ENCODE results near the gene CACFD1. TPM values are rescaled to one million over a fixed set of nuclear protein-coding genes. Genes with fewer than 3 reads are reported as not detected.

The CACFD1 gene
- total RNA-seq, 1 experiment from 2014 or later: 22.5 TPM

DNA sequence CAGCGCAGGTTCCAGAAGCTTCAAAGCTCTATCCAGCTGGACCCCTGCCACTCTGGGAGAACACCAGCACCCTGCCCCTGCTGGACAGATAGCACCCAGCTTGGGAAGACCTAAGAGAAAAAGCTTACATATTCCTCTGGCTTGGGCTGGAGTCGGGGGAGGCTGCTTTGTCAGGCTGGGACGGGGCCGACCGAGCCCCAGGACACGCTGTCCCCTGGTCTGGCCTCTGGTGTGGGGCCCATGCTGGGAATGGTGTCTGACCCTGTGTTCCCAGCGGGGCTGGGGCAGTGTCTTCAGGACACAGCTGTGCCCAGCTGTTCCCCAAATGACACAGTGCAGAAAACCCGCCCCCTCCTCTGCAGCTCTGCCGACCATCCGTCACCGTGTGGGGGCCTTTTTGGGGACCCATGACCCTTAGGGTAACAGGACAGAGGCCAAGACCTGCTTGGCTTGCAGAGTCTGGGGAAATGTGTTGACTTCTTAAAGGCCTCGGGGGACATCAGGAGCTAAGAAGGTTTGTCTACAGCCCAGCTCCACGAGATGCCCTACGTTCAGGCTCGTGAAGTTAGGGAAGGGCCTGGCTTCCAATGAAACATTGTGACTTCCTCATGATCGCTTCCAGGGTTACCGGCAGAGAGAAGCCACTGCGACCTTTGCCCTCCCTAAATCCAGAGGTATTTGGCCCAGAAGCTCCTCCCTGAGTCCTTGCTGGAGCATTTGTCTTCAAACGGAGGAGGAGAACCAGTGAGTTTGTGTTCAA, 39.5 kb downstream of the CACFD1 start:
- ATAC-seq (no peak), DNase-seq (ENCODE audit: low spot score) (no peak)
- POLR2A ChIA-PET: no interaction called here
- CTCF ChIA-PET: interaction anchor here (0.6 to 1.0 kb wide), 2 partner anchors 10 to 13 kb away, joined by 3 to 4 read pairs; no protein-coding TSS in a partner anchor
- Mint-ChIP-seq H3K27me3 (ENCODE audit: low read depth) (peaks cover 7% of the 10 kb centered on the region), H3K4me3 (no peak overlapping the region), H3K27ac (no peak overlapping the region), H3K36me3 (peaks cover 9% of the 10 kb centered on the region; the same call in 1 of the 2 replicates), H3K9me3 (peaks cover 37% of the 10 kb centered on the region), H3K4me1 (no peaks in the 10 kb centered on the region)
- TF ChIP-seq, protein P1, sequence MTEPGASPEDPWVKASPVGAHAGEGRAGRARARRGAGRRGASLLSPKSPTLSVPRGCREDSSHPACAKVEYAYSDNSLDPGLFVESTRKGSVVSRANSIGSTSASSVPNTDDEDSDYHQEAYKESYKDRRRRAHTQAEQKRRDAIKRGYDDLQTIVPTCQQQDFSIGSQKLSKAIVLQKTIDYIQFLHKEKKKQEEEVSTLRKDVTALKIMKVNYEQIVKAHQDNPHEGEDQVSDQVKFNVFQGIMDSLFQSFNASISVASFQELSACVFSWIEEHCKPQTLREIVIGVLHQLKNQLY (CRISPR knock-in tag; IDR thresholded peaks at IDR 0.05): no peak
- TF ChIP-seq ZNF423 (CRISPR knock-in tag; IDR thresholded peaks at IDR 0.05) (no peak), ATF1 (CRISPR knock-in tag; IDR thresholded peaks at IDR 0.05) (no peak), EMX1 (CRISPR knock-in tag; IDR thresholded peaks at IDR 0.05) (no peak), FOXP1 (CRISPR knock-in tag; IDR thresholded peaks at IDR 0.05; ENCODE audit: borderline replicate concordance) (no peak), ESRRA (CRISPR knock-in tag; IDR thresholded peaks at IDR 0.05; ENCODE audit: borderline replicate concordance) (no peak), ZNF671 (CRISPR knock-in tag; IDR thresholded peaks at IDR 0.05) (no peak)
- TF ChIP-seq, protein P2, sequence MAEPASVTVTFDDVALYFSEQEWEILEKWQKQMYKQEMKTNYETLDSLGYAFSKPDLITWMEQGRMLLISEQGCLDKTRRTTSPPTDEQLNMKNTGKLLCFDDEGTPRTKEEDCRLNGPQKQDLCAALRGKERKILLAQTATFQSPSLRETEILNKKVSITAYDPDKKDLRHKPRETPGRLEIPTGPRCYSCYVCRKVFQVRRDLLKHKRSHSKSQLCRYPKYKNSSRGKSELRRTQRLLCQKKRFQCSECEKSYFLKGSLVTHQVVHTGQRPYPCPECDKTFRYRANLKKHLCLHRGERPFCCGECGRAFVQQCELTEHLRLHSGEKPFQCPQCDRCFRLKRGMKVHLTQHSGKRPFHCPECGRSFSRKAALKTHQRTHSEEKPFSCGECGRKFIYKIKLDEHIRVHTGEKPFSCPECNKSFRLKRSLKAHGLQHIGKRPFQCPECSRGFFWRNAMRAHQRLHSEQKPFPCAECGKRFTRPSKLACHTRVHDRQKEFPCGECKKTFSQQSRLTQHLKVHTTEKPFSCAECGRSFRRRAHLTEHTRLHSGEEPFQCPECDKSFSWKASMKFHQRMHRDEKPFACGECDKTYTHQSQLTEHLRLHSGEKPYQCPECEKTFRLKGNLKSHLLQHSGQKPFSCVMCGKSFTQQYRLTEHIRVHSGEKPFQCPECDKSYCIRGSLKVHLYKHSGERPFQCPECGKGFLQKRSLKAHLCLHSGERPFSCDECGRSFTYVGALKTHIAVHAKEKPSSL (CRISPR knock-in tag; conservative IDR thresholded peaks at IDR 0.05): no peak

DNA sequence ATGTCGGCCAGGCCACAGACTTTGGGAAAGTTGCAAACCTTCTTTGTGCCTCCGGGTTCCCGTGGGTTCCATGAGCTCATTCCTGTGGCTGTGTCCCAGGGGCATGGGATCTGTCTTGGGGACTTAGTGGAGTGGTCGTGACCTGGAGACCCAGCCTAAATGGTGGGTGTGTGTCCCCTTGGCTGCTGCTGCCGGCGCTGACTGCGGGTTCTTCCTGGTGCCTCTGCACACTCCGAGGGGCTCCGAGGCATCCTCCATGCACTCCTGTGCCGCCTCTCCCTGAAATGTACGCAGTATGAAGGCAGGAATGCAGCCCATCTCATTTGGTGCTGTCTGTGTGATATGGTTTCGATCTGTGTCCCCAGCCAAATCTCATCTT, 40.1 kb downstream of the CACFD1 start:
- POLR2A ChIA-PET: no interaction called here
- Mint-ChIP-seq H3K27ac (0 out of 2 replicates have a peak overlapping the region, but pooled peaks have one; percentile 25), H3K36me3 (peaks cover 9% of the 10 kb centered on the region; the same call in 1 of the 2 replicates), H3K4me1 (no peaks in the 10 kb centered on the region), H3K27me3 (ENCODE audit: low read depth) (peaks cover 7% of the 10 kb centered on the region), H3K9me3 (peaks cover 37% of the 10 kb centered on the region), H3K4me3 (no peak overlapping the region)
- ATAC-seq: no peak
- DNase-seq (ENCODE audit: low spot score): no peak
- CTCF ChIA-PET: no interaction called here
- TF ChIP-seq OVOL2 (CRISPR knock-in tag; IDR thresholded peaks at IDR 0.05; ENCODE audit: borderline replicate concordance) (no peak), NFYB (CRISPR knock-in tag; conservative IDR thresholded peaks at IDR 0.05; ENCODE audit: low read depth) (no peak), ZNF138 (CRISPR knock-in tag; conservative IDR thresholded peaks at IDR 0.05) (no peak), TCF7 (CRISPR knock-in tag; IDR thresholded peaks at IDR 0.05; ENCODE audit: low read depth) (no peak), PRRX2 (CRISPR knock-in tag; IDR thresholded peaks at IDR 0.05) (no peak), JAZF1 (CRISPR knock-in tag; IDR thresholded peaks at IDR 0.05) (no peak), RORB (CRISPR knock-in tag; IDR thresholded peaks at IDR 0.05) (no peak), ELF4 (CRISPR knock-in tag; IDR thresholded peaks at IDR 0.05; ENCODE audit: low read depth) (no peak)
- TF ChIP-seq, protein P3, sequence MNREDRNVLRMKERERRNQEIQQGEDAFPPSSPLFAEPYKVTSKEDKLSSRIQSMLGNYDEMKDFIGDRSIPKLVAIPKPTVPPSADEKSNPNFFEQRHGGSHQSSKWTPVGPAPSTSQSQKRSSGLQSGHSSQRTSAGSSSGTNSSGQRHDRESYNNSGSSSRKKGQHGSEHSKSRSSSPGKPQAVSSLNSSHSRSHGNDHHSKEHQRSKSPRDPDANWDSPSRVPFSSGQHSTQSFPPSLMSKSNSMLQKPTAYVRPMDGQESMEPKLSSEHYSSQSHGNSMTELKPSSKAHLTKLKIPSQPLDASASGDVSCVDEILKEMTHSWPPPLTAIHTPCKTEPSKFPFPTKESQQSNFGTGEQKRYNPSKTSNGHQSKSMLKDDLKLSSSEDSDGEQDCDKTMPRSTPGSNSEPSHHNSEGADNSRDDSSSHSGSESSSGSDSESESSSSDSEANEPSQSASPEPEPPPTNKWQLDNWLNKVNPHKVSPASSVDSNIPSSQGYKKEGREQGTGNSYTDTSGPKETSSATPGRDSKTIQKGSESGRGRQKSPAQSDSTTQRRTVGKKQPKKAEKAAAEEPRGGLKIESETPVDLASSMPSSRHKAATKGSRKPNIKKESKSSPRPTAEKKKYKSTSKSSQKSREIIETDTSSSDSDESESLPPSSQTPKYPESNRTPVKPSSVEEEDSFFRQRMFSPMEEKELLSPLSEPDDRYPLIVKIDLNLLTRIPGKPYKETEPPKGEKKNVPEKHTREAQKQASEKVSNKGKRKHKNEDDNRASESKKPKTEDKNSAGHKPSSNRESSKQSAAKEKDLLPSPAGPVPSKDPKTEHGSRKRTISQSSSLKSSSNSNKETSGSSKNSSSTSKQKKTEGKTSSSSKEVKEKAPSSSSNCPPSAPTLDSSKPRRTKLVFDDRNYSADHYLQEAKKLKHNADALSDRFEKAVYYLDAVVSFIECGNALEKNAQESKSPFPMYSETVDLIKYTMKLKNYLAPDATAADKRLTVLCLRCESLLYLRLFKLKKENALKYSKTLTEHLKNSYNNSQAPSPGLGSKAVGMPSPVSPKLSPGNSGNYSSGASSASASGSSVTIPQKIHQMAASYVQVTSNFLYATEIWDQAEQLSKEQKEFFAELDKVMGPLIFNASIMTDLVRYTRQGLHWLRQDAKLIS (CRISPR knock-in tag; IDR thresholded peaks at IDR 0.05; ENCODE audit: borderline replicate concordance): no peak
- TF ChIP-seq, protein P4, sequence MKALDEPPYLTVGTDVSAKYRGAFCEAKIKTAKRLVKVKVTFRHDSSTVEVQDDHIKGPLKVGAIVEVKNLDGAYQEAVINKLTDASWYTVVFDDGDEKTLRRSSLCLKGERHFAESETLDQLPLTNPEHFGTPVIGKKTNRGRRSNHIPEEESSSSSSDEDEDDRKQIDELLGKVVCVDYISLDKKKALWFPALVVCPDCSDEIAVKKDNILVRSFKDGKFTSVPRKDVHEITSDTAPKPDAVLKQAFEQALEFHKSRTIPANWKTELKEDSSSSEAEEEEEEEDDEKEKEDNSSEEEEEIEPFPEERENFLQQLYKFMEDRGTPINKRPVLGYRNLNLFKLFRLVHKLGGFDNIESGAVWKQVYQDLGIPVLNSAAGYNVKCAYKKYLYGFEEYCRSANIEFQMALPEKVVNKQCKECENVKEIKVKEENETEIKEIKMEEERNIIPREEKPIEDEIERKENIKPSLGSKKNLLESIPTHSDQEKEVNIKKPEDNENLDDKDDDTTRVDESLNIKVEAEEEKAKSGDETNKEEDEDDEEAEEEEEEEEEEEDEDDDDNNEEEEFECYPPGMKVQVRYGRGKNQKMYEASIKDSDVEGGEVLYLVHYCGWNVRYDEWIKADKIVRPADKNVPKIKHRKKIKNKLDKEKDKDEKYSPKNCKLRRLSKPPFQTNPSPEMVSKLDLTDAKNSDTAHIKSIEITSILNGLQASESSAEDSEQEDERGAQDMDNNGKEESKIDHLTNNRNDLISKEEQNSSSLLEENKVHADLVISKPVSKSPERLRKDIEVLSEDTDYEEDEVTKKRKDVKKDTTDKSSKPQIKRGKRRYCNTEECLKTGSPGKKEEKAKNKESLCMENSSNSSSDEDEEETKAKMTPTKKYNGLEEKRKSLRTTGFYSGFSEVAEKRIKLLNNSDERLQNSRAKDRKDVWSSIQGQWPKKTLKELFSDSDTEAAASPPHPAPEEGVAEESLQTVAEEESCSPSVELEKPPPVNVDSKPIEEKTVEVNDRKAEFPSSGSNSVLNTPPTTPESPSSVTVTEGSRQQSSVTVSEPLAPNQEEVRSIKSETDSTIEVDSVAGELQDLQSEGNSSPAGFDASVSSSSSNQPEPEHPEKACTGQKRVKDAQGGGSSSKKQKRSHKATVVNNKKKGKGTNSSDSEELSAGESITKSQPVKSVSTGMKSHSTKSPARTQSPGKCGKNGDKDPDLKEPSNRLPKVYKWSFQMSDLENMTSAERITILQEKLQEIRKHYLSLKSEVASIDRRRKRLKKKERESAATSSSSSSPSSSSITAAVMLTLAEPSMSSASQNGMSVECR (CRISPR knock-in tag; IDR thresholded peaks at IDR 0.05; ENCODE audit: borderline replicate concordance): no peak
- TF ChIP-seq, protein P5, sequence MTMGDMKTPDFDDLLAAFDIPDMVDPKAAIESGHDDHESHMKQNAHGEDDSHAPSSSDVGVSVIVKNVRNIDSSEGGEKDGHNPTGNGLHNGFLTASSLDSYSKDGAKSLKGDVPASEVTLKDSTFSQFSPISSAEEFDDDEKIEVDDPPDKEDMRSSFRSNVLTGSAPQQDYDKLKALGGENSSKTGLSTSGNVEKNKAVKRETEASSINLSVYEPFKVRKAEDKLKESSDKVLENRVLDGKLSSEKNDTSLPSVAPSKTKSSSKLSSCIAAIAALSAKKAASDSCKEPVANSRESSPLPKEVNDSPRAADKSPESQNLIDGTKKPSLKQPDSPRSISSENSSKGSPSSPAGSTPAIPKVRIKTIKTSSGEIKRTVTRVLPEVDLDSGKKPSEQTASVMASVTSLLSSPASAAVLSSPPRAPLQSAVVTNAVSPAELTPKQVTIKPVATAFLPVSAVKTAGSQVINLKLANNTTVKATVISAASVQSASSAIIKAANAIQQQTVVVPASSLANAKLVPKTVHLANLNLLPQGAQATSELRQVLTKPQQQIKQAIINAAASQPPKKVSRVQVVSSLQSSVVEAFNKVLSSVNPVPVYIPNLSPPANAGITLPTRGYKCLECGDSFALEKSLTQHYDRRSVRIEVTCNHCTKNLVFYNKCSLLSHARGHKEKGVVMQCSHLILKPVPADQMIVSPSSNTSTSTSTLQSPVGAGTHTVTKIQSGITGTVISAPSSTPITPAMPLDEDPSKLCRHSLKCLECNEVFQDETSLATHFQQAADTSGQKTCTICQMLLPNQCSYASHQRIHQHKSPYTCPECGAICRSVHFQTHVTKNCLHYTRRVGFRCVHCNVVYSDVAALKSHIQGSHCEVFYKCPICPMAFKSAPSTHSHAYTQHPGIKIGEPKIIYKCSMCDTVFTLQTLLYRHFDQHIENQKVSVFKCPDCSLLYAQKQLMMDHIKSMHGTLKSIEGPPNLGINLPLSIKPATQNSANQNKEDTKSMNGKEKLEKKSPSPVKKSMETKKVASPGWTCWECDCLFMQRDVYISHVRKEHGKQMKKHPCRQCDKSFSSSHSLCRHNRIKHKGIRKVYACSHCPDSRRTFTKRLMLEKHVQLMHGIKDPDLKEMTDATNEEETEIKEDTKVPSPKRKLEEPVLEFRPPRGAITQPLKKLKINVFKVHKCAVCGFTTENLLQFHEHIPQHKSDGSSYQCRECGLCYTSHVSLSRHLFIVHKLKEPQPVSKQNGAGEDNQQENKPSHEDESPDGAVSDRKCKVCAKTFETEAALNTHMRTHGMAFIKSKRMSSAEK (CRISPR knock-in tag; IDR thresholded peaks at IDR 0.05; ENCODE audit: borderline replicate concordance): no peak

All from WTC11 (cell line).